GM12878 (cell line): ENCODE data around the gene CEP170B. TPM values are rescaled to one million over a fixed set of nuclear protein-coding genes. Genes with fewer than 3 reads are reported as not detected.

Experiments
- ATAC-seq: fragments of 200-7000 bp; cut with Tn5 transposase; 3 replicates; pipeline ENCODE4 v1.9.1; 2020; ENCODE audit warnings: mild to moderate bottlenecking, moderate library complexity
- BruUV-seq: library from RNA; stranded (reverse); fragments of 400-500 nt; replicated peaks from 2 replicates; lab custom pipeline; 2021; lab: Mats Ljungman, UMichigan
- CTCF ChIA-PET: fragments of 300-600 bp; sonication (Branson Sonifier 250); formaldehyde crosslinking; extraction: SDS; loops from one replicate; lab custom pipeline; 2021; ENCODE audit warnings: inconsistent platforms; lab: Yijun Ruan, JAX
- POLR2A ChIA-PET: fragments of 350-600 bp; formaldehyde crosslinking; extraction: SDS; loops from one replicate; lab custom pipeline; 2021; ENCODE audit warnings: inconsistent platforms; lab: Charles Lee
- RAD21 ChIA-PET: fragments of 300-600 bp; sonication (Branson Sonifier 250); formaldehyde crosslinking; loops from one replicate; lab custom pipeline; 2023; ENCODE audit warnings: antibody characterized with exemption; ENCODE audit not compliant: unreplicated experiment; lab: Charles Lee
- SMC1A ChIA-PET: fragments of 300-600 bp; sonication (Branson Sonifier 250); formaldehyde crosslinking; loops from one replicate; lab custom pipeline; 2023; ENCODE audit not compliant: unreplicated experiment, uncharacterized antibody; lab: Charles Lee
- DNase-seq: peaks from one replicate; pipeline ENCODE4 v3.0.0-alpha.2; 2011; ENCODE audit warnings: low read depth, low spot score
- FAIRE-seq: peaks from 3 replicates; lab custom pipeline; 2011; peaks lifted over from hg19 to GRCh38; lab: Jason Lieb, UNC
- H2AFZ ChIP-seq: 2 replicates; pipeline ENCODE4 v1.6.0; 2011; ENCODE audit warnings: low read depth, low read length, control low read depth; ENCODE audit not compliant: control insufficient read depth
- H3K27ac ChIP-seq: 2 replicates; pipeline ENCODE4 v1.5.1; 2011; ENCODE audit warnings: control low read depth; ENCODE audit not compliant: control insufficient read depth, insufficient read depth
- H3K27me3 ChIP-seq, 2 experiments: replicated peaks in 1 of 2; 2 replicates each; pipeline versions ENCODE4 v1.6.0 to v1.6.1; 2011; ENCODE audit warnings: low read length in 1 of 2; ENCODE audit not compliant: control insufficient read depth in 2 of 2, insufficient read depth in 2 of 2
- H3K36me3 ChIP-seq, 2 experiments: 2 replicates each; pipeline ENCODE4 v1.5.1; 2011; ENCODE audit warnings: low read length in 1 of 2; ENCODE audit not compliant: control insufficient read depth in 2 of 2, insufficient read depth in 2 of 2
- H3K4me1 ChIP-seq: 2 replicates; pipeline ENCODE4 v1.6.1; 2011; ENCODE audit warnings: mild to moderate bottlenecking, low read length, moderate library complexity, mixed read lengths; ENCODE audit not compliant: control insufficient read depth, insufficient read depth
- H3K4me2 ChIP-seq: 2 replicates; pipeline ENCODE4 v1.6.0; 2011; ENCODE audit warnings: control low read depth; ENCODE audit not compliant: control insufficient read depth, insufficient read depth
- H3K4me3 ChIP-seq: fragments of 200-600 bp; sonication (generic); 2 replicates; pipeline ENCODE4 v1.5.1; 2016
- H3K79me2 ChIP-seq: 2 replicates; pipeline ENCODE4 v1.6.0; 2011; ENCODE audit warnings: low read length; ENCODE audit not compliant: control insufficient read depth, insufficient read depth
- H3K9ac ChIP-seq: 2 replicates; pipeline ENCODE4 v1.8.0; 2011; ENCODE audit warnings: low read length, control low read depth, mixed read lengths; ENCODE audit not compliant: control insufficient read depth, insufficient read depth
- H3K9me3 ChIP-seq: replicated peaks from 3 replicates; pipeline ENCODE4 v1.5.1; 2011; ENCODE audit warnings: mild to moderate bottlenecking, low read length; ENCODE audit not compliant: control insufficient read depth, insufficient read depth
- H4K20me1 ChIP-seq: 2 replicates; pipeline ENCODE4 v1.6.0; 2011; ENCODE audit not compliant: control insufficient read depth, insufficient read depth
- BCL11A ChIP-seq: IDR thresholded peaks from 2 replicates; pipeline ENCODE4 v1.6.1; 2011; ENCODE audit warnings: low read depth, low read length
- FOS ChIP-seq: IDR thresholded peaks from 3 replicates; pipeline ENCODE4 v1.6.1; 2011; ENCODE audit warnings: borderline replicate concordance; ENCODE audit not compliant: insufficient read length; ENCODE audit errors: extremely low read depth
- HSF1 ChIP-seq: fragments of 150-350 bp; IDR thresholded peaks from 2 replicates; pipeline ENCODE4 v1.6.1; 2014; ENCODE audit warnings: mild to moderate bottlenecking, low read depth, low read length
- NR2C1 ChIP-seq: fragments of 450-650 bp; IDR thresholded peaks from 2 replicates; pipeline ENCODE4 v1.6.1; 2017; ENCODE audit warnings: antibody characterized with exemption, mild to moderate bottlenecking, moderate library complexity
- PBX3 ChIP-seq: IDR thresholded peaks from 2 replicates; pipeline ENCODE4 v1.6.1; 2011; ENCODE audit warnings: mild to moderate bottlenecking, low read depth, low read length, moderate library complexity; ENCODE audit not compliant: insufficient replicate concordance
- PML ChIP-seq: IDR thresholded peaks from 2 replicates; pipeline ENCODE4 v1.6.1; 2012; ENCODE audit warnings: low read length, inconsistent platforms
- POLR2A ChIP-seq: IDR thresholded peaks from 2 replicates; pipeline ENCODE4 v1.6.1; 2011; ENCODE audit warnings: low read depth, mild to moderate bottlenecking, low read length
- SIN3A ChIP-seq: IDR thresholded peaks from 2 replicates; pipeline ENCODE4 v1.6.1; 2012; ENCODE audit warnings: low read depth, low read length, improper control_type of control experiment
- YY1 ChIP-seq: IDR thresholded peaks from 2 replicates; pipeline ENCODE4 v1.6.1; 2011; ENCODE audit warnings: low read depth, mild to moderate bottlenecking, low read length
- WGBS: methylation state at CpG from one replicate; pipeline ENCODE4 v1.1.6; 2016; ENCODE audit warnings: low lambda C conversion rate; ENCODE audit not compliant: insufficient replicate concordance, insufficient coverage; ENCODE audit errors: missing lambda C conversion rate; 5-methylcytosine and 5-hydroxymethylcytosine counted together
- in situ Hi-C: fragments of 300-500 bp; cut with MboI; formaldehyde crosslinking; loops from 9 replicates; pipeline ENCODE4 v1.14.3; 2018; ENCODE audit warnings: mixed read lengths
- intact Hi-C: fragments of 100-400 bp; cut with micrococcal nuclease; formaldehyde crosslinking; loops from one replicate; pipeline ENCODE4 v1.14.2; 2022; ENCODE audit not compliant: unreplicated experiment
- polyA plus RNA-seq, 11 experiments: library from polyadenylated mRNA; depleted of rRNA in 4 of 11; unstranded in 6 of 11; stranded (reverse) in 5 of 11; fragments of >200 nt; fragmentation: Nextera tagmentation in 4 of 11; fragmentation: Illumina TruSeq in 1 of 11; extraction: Ambion mirVana in 4 of 11; extraction: Trizol in 1 of 11; gene quantifications; 1 replicate in 1 of 11; 2 replicates in 10 of 11; pipeline versions ENCODE4 v1.2.1 to v1.2.3, GENCODE V29; 2011 to 2016; ENCODE audit warnings: inconsistent platforms in 2 of 11, missing spikeins in 2 of 11, low read depth in 1 of 11
- total RNA-seq, 4 experiments: library from RNA; depleted of rRNA in 3 of 4; stranded (reverse); fragments of >200 nt in 3 of 4; fragmentation: Illumina TruSeq in 1 of 4; extraction: Trizol in 1 of 4; gene quantifications; 2 replicates each; pipeline versions ENCODE4 v1.2.1 to v1.2.3, GENCODE V29; 2013 to 2021

CEP170B gene
- total and polyA plus RNA-seq, 10 of the 15 experiments (the other 5 are each of a cell fraction or from before 2014, with no cell fraction given), result 0.01 to 0.44 (median 0.05) TPM; not detected in 4

- 64% methylated on average over 15 of the region's 15 CpGs for WGBS
- Histone ChIP-seq H3K27ac (no peak overlapping the region), H4K20me1 (no peaks in the 10 kb centered on the region; the same call in 1 of the 2 replicates), H3K36me3 (no peaks in the 10 kb centered on the region), H2AFZ (no peak overlapping the region), H3K4me3 (no peak overlapping the region), H3K27me3 (peaks cover 5 to 8% of the 10 kb centered on the region in 2 experiments), H3K9ac (no peak overlapping the region), H3K4me1 (peaks cover 30% of the 10 kb centered on the region), H3K79me2 (0 out of 2 replicates have a peak, but pooled peaks cover 2% of the 10 kb centered on the region), H3K4me2 (no peak overlapping the region), H3K9me3 (no peaks in the 10 kb centered on the region; the same call in 2 of the 3 replicates)
- TF ChIP-seq PBX3 (no peak), PML (no peak), HSF1 (no peak), SIN3A (no peak), POLR2A (no peak), NR2C1 (no peak), FOS (no peak), YY1 (no peak), BCL11A (no peak)
- ChIA-PET RAD21 (interaction anchor here (0.8 kb wide), 1 partner anchor 31 kb away, joined by 3 read pairs; no protein-coding TSS in a partner anchor), POLR2A (no interaction called here), CTCF (interaction anchor here (0.7 kb wide), 1 partner anchor 31 kb away, joined by 3 read pairs; no protein-coding TSS in a partner anchor), SMC1A (no interaction called here)
- intact Hi-C loops, result loop anchor here (5.0 kb wide), 1 partner anchor 32 kb away; no protein-coding TSS in a partner anchor
- in situ Hi-C loops, result no loop called here
- no TSS peak for BruUV-seq
- ATAC-seq (no peak), DNase-seq (no peak), FAIRE-seq (no peak)
Measured at GRCh38 chr14:104929268-104930230, 64.5 kb downstream of the CEP170B start.
